SU-DHL-6 (cell line): ENCODE data around the gene RNF150.

ENCODE experiments used
- H2AFZ ChIP-seq: fragments of 200-600 bp; sonication (generic); 2 replicates; pipeline ENCODE4 v1.6.1; 2014; ENCODE audit warnings: low read depth, mild to moderate bottlenecking, moderate library complexity, mixed read lengths, antibody characterized with exemption, low read length; ENCODE audit not compliant: severe bottlenecking
- H3F3A ChIP-seq: fragments of 200-600 bp; shearing (Covaris generic); 2 replicates; pipeline ENCODE4 v1.6.0; 2016; ENCODE audit warnings: antibody characterized with exemption, mild to moderate bottlenecking; ENCODE audit not compliant: insufficient read depth
- H3K27ac ChIP-seq: fragments of 200-600 bp; sonication (generic); 2 replicates; pipeline ENCODE4 v1.5.1; 2016; ENCODE audit warnings: low read depth, mild to moderate bottlenecking, low read length, moderate library complexity, mixed read lengths
- H3K27me3 ChIP-seq: fragments of 200-600 bp; sonication (generic), shearing (Covaris generic); 2 replicates; pipeline ENCODE4 v1.6.0; 2014; ENCODE audit warnings: mild to moderate bottlenecking, low read length
- H3K36me3 ChIP-seq: fragments of 200-600 bp; sonication (generic); 2 replicates; pipeline ENCODE4 v1.6.1; 2014; ENCODE audit warnings: mild to moderate bottlenecking, low read length, mixed read lengths
- H3K4me2 ChIP-seq: fragments of 300-600, 200-600 bp; shearing (Covaris generic), sonication (generic); 2 replicates; pipeline ENCODE4 v1.6.0; 2014; ENCODE audit warnings: low read length, low read depth, mild to moderate bottlenecking; ENCODE audit not compliant: poor library complexity, severe bottlenecking
- H3K4me3 ChIP-seq: fragments of 200-600 bp; sonication (generic); 2 replicates; pipeline ENCODE4 v1.5.1; 2014; ENCODE audit warnings: antibody characterized with exemption, low read length, mild to moderate bottlenecking, mixed read lengths; ENCODE audit not compliant: insufficient read depth, poor library complexity, severe bottlenecking
- H3K79me2 ChIP-seq: fragments of 200-600 bp; sonication (generic); 2 replicates; pipeline ENCODE4 v1.6.1; 2014; ENCODE audit warnings: mild to moderate bottlenecking, low read length, moderate library complexity; ENCODE audit not compliant: insufficient read depth
- H3K9ac ChIP-seq: fragments of 200-600 bp; sonication (generic); 2 replicates; pipeline ENCODE4 v1.7.0; 2014; ENCODE audit warnings: mild to moderate bottlenecking, low read length
- H3K9me2 ChIP-seq: fragments of 200-600 bp; sonication (generic); replicated peaks from 2 replicates; pipeline ENCODE4 v1.6.1; 2014; ENCODE audit warnings: low read length; ENCODE audit not compliant: insufficient read depth
- H3K9me3 ChIP-seq: fragments of 200-600 bp; sonication (generic); 2 replicates; pipeline ENCODE4 v1.6.1; 2014; ENCODE audit warnings: low read length, mixed read lengths; ENCODE audit not compliant: insufficient read depth
- H4K20me1 ChIP-seq: fragments of 200-600 bp; sonication (generic); 2 replicates; pipeline ENCODE4 v1.6.1; 2014; ENCODE audit warnings: low read depth, mild to moderate bottlenecking, antibody characterized with exemption, low read length, moderate library complexity, mixed read lengths
- EZH2phosphoT487 ChIP-seq: fragments of 200-600 bp; sonication (generic), shearing (Covaris generic); conservative IDR thresholded peaks from 2 replicates; pipeline ENCODE4 v1.6.1; 2018; ENCODE audit warnings: mild to moderate bottlenecking, antibody characterized with exemption, low read length, moderate library complexity, mixed read lengths
- TF ChIP-seq, protein P1 (sequence below): fragments of 200-600 bp; sonication (generic); IDR thresholded peaks from one replicate; pipeline ENCODE4 v1.5.1; 2017; ENCODE audit warnings: antibody characterized with exemption, mild to moderate bottlenecking, low read length, moderate library complexity; ENCODE audit not compliant: insufficient read depth, poor library complexity, severe bottlenecking

RNF150 gene

GRCh38 chr4:140926672-140927071 lies 206.6 kb downstream of the RNF150 start:
- H3K27me3 ChIP-seq, result no peaks in the 10 kb centered on the region
- TF ChIP-seq, protein P1, sequence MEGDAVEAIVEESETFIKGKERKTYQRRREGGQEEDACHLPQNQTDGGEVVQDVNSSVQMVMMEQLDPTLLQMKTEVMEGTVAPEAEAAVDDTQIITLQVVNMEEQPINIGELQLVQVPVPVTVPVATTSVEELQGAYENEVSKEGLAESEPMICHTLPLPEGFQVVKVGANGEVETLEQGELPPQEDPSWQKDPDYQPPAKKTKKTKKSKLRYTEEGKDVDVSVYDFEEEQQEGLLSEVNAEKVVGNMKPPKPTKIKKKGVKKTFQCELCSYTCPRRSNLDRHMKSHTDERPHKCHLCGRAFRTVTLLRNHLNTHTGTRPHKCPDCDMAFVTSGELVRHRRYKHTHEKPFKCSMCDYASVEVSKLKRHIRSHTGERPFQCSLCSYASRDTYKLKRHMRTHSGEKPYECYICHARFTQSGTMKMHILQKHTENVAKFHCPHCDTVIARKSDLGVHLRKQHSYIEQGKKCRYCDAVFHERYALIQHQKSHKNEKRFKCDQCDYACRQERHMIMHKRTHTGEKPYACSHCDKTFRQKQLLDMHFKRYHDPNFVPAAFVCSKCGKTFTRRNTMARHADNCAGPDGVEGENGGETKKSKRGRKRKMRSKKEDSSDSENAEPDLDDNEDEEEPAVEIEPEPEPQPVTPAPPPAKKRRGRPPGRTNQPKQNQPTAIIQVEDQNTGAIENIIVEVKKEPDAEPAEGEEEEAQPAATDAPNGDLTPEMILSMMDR, result no peak
- H3K79me2 ChIP-seq, result no peaks in the 10 kb centered on the region
- H3K9ac ChIP-seq, result no peak overlapping the region
- H2AFZ ChIP-seq, result no peak overlapping the region
- no peak overlapping the region for H3K4me3 ChIP-seq
- H3K9me2 ChIP-seq, result no peaks in the 10 kb centered on the region
- H3K9me3 ChIP-seq, result no peaks in the 10 kb centered on the region
- H3F3A ChIP-seq, result no peaks in the 10 kb centered on the region
- no peaks in the 10 kb centered on the region for H4K20me1 ChIP-seq
- no peak overlapping the region for H3K4me2 ChIP-seq
- H3K27ac ChIP-seq, result no peak overlapping the region
- no peaks in the 10 kb centered on the region for H3K36me3 ChIP-seq

GRCh38 chr4:140925417-140925816 lies 207.9 kb downstream of the RNF150 start:
- Histone ChIP-seq H3K79me2 (no peaks in the 10 kb centered on the region), H4K20me1 (no peaks in the 10 kb centered on the region), H3K36me3 (no peaks in the 10 kb centered on the region), H2AFZ (no peak overlapping the region), H3F3A (no peaks in the 10 kb centered on the region), H3K4me3 (no peak overlapping the region), H3K9me3 (no peaks in the 10 kb centered on the region), H3K9ac (no peak overlapping the region), H3K27me3 (no peaks in the 10 kb centered on the region), H3K4me2 (no peak overlapping the region), H3K9me2 (no peaks in the 10 kb centered on the region), H3K27ac (no peak overlapping the region)
- TF ChIP-seq EZH2phosphoT487, result no peak
- TF ChIP-seq, protein P1, result no peak

DNA sequence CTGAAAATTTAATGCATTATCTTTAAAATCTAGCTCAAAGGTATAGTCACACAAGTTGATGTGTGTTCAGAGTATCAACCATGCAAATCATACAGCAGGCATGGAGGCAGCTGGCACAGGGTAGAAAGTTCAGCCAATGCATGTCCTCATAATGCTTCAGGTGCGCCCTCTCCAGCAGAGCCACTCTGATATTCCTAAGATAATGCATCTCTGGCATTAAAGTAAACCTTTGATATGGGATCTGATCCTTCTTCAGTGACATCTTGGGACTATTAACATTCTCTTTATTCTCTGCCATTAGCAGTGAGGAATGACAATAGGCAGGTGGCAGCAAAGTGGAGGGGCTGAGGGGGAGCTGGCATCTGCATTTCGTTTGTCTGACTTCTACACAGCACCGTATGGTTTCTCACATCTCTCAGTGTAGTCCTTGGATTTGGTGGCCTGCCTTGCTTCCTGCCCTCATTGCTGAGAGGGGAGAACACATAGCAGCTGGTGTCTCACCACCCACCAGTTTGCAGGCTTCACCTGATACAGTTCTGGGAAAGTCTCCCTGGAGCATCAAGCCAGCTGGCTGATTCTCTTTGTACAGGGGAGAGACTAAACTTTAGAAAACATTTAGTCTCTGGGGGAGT lies 208.4 kb downstream of the RNF150 start:
- no peak overlapping the region for H2AFZ ChIP-seq
- no peaks in the 10 kb centered on the region for H3K9me2 ChIP-seq
- H3K79me2 ChIP-seq, result no peaks in the 10 kb centered on the region
- H4K20me1 ChIP-seq, result no peaks in the 10 kb centered on the region
- no peaks in the 10 kb centered on the region for H3K9me3 ChIP-seq
- TF ChIP-seq, protein P1, result no peak
- no peak for TF ChIP-seq EZH2phosphoT487
- no peaks in the 10 kb centered on the region for H3K36me3 ChIP-seq
- no peaks in the 10 kb centered on the region for H3K27me3 ChIP-seq
- no peak overlapping the region for H3K4me2 ChIP-seq
- H3K9ac ChIP-seq, result no peak overlapping the region
- H3K4me3 ChIP-seq, result no peak overlapping the region
- no peak overlapping the region for H3K27ac ChIP-seq
- no peaks in the 10 kb centered on the region for H3F3A ChIP-seq
